Skeletal muscle satellite cell (primary cell): ENCODE data around the gene ARHGEF9.

Experiments used
- H3K27me3 ChIP-seq: 2 replicates; pipeline ENCODE4 v1.7.0; 2013; ENCODE audit warnings: low read length; ENCODE audit not compliant: control insufficient read depth, insufficient read depth
- H3K36me3 ChIP-seq: 2 replicates; pipeline ENCODE4 v1.7.0; 2013; ENCODE audit warnings: mild to moderate bottlenecking, control low read depth, low read length; ENCODE audit not compliant: insufficient read depth
- H3K4me1 ChIP-seq: 2 replicates; pipeline ENCODE4 v1.7.0; 2013; ENCODE audit warnings: low read length; ENCODE audit not compliant: control insufficient read depth, insufficient read depth
- H3K4me2 ChIP-seq: 2 replicates; pipeline ENCODE4 v1.7.0; 2013; ENCODE audit warnings: mild to moderate bottlenecking, low read length
- H3K4me3 ChIP-seq: 2 replicates; pipeline ENCODE4 v1.7.0; 2013; ENCODE audit warnings: low read length
- H3K9ac ChIP-seq: 2 replicates; pipeline ENCODE4 v1.7.0; 2013; ENCODE audit warnings: mild to moderate bottlenecking, low read depth, low read length, moderate library complexity
- H3K9me3 ChIP-seq: replicated peaks from 2 replicates; pipeline ENCODE4 v1.7.0; 2013; ENCODE audit warnings: mild to moderate bottlenecking, control low read depth, low read length

Gene ARHGEF9

GRCh38 chrX:63708801-63709200 is 76.2 kb downstream of the ARHGEF9 start:
- no peaks in the 10 kb centered on the region for H3K4me1 ChIP-seq
- no peak overlapping the region for H3K4me3 ChIP-seq
- no peaks in the 10 kb centered on the region for H3K9me3 ChIP-seq
- no peaks in the 10 kb centered on the region for H3K36me3 ChIP-seq
- no peaks in the 10 kb centered on the region for H3K27me3 ChIP-seq
- H3K9ac ChIP-seq = no peak overlapping the region
- H3K4me2 ChIP-seq = no peak overlapping the region

GRCh38 chrX:63702556-63702955 is 82.5 kb downstream of the ARHGEF9 start:
- no peaks in the 10 kb centered on the region for H3K4me1 ChIP-seq
- H3K4me3 ChIP-seq = no peak overlapping the region
- H3K36me3 ChIP-seq = no peaks in the 10 kb centered on the region
- no peaks in the 10 kb centered on the region for H3K9me3 ChIP-seq
- H3K9ac ChIP-seq = no peak overlapping the region
- no peaks in the 10 kb centered on the region for H3K27me3 ChIP-seq
- H3K4me2 ChIP-seq = no peak overlapping the region

- Histone ChIP-seq H3K4me2 (no peak overlapping the region), H3K4me1 (no peaks in the 10 kb centered on the region), H3K36me3 (no peaks in the 10 kb centered on the region), H3K4me3 (no peak overlapping the region), H3K9me3 (no peaks in the 10 kb centered on the region), H3K27me3 (no peaks in the 10 kb centered on the region), H3K9ac (no peak overlapping the region)
These were observed 97.9 kb downstream of the ARHGEF9 start for GRCh38 chrX:63686878-63687714.

GRCh38 chrX:63680423-63680822 is 104.6 kb downstream of the ARHGEF9 start:
- Histone ChIP-seq H3K4me3 (no peak overlapping the region), H3K9me3 (no peaks in the 10 kb centered on the region), H3K27me3 (no peaks in the 10 kb centered on the region), H3K36me3 (no peaks in the 10 kb centered on the region), H3K4me1 (no peaks in the 10 kb centered on the region), H3K9ac (no peak overlapping the region), H3K4me2 (no peak overlapping the region)

- no peak overlapping the region for H3K4me2 ChIP-seq
- no peaks in the 10 kb centered on the region for H3K4me1 ChIP-seq
These were observed 105.6 kb downstream of the ARHGEF9 start for GRCh38 chrX:63679432-63679831.

GRCh38 chrX:63675716-63676115 is 109.3 kb downstream of the ARHGEF9 start:
- Histone ChIP-seq H3K4me2 (no peak overlapping the region), H3K9ac (no peak overlapping the region), H3K9me3 (no peaks in the 10 kb centered on the region), H3K27me3 (no peaks in the 10 kb centered on the region), H3K4me1 (no peaks in the 10 kb centered on the region), H3K4me3 (no peak overlapping the region), H3K36me3 (no peaks in the 10 kb centered on the region)

More at GRCh38 chrX:63679432-63679831, 105.6 kb downstream of the ARHGEF9 start:
- Histone ChIP-seq H3K4me3 (no peak overlapping the region), H3K27me3 (no peaks in the 10 kb centered on the region), H3K9me3 (no peaks in the 10 kb centered on the region), H3K36me3 (no peaks in the 10 kb centered on the region), H3K9ac (no peak overlapping the region)

GRCh38 chrX:63673896-63674295 is 111.1 kb downstream of the ARHGEF9 start:
- H3K4me2 ChIP-seq = no peak overlapping the region

GRCh38 chrX:63664741-63665140 is 120.3 kb downstream of the ARHGEF9 start:
- Histone ChIP-seq H3K4me2 (no peak overlapping the region), H3K36me3 (no peaks in the 10 kb centered on the region)

More at GRCh38 chrX:63673896-63674295, 111.1 kb downstream of the ARHGEF9 start:
- no peaks in the 10 kb centered on the region for H3K4me1 ChIP-seq
- H3K4me3 ChIP-seq = no peak overlapping the region
- H3K27me3 ChIP-seq = no peaks in the 10 kb centered on the region
- H3K9ac ChIP-seq = no peak overlapping the region
- peaks cover 1% of the 10 kb centered on the region for H3K9me3 ChIP-seq
- no peaks in the 10 kb centered on the region for H3K36me3 ChIP-seq

GRCh38 chrX:63664083-63664482 is 120.9 kb downstream of the ARHGEF9 start:
- no peak overlapping the region for H3K4me3 ChIP-seq
- H3K4me2 ChIP-seq = no peak overlapping the region
- peaks cover 3% of the 10 kb centered on the region for H3K9me3 ChIP-seq
- H3K4me1 ChIP-seq = peaks cover 11% of the 10 kb centered on the region
- H3K27me3 ChIP-seq = no peaks in the 10 kb centered on the region
- no peak overlapping the region for H3K9ac ChIP-seq
- no peaks in the 10 kb centered on the region for H3K36me3 ChIP-seq

More at GRCh38 chrX:63664741-63665140, 120.3 kb downstream of the ARHGEF9 start:
- Histone ChIP-seq H3K9me3 (peaks cover 3% of the 10 kb centered on the region), H3K9ac (no peak overlapping the region), H3K4me3 (no peak overlapping the region), H3K27me3 (no peaks in the 10 kb centered on the region), H3K4me1 (peaks cover 9% of the 10 kb centered on the region)

- Histone ChIP-seq H3K9ac (no peak overlapping the region), H3K27me3 (no peaks in the 10 kb centered on the region), H3K4me2 (no peak overlapping the region), H3K36me3 (no peaks in the 10 kb centered on the region), H3K4me1 (peaks cover 31% of the 10 kb centered on the region), H3K9me3 (no peaks in the 10 kb centered on the region), H3K4me3 (no peak overlapping the region)
These were observed 123.3 kb downstream of the ARHGEF9 start for GRCh38 chrX:63661676-63662075.

- Histone ChIP-seq H3K27me3 (no peaks in the 10 kb centered on the region), H3K4me3 (no peak overlapping the region), H3K4me2 (no peak overlapping the region), H3K36me3 (no peaks in the 10 kb centered on the region), H3K4me1 (peaks cover 22% of the 10 kb centered on the region), H3K9me3 (no peaks in the 10 kb centered on the region), H3K9ac (no peak overlapping the region)
These were observed 126.1 kb downstream of the ARHGEF9 start for GRCh38 chrX:63658920-63659319.

- peaks cover 22% of the 10 kb centered on the region for H3K4me1 ChIP-seq
- no peaks in the 10 kb centered on the region for H3K36me3 ChIP-seq
- H3K9ac ChIP-seq = no peak overlapping the region
- H3K27me3 ChIP-seq = no peaks in the 10 kb centered on the region
- no peak overlapping the region for H3K4me2 ChIP-seq
- H3K4me3 ChIP-seq = no peak overlapping the region
- H3K9me3 ChIP-seq = no peaks in the 10 kb centered on the region
These were observed 127.2 kb downstream of the ARHGEF9 start for GRCh38 chrX:63657821-63658220.
